HG03097 (cell line): ENCODE measurements around the gene WDR47.

Experiments used
- ATAC-seq: cut with Tn5 transposase; IDR thresholded peaks from one replicate; pipeline ENCODE4 v1.9.1; 2021; ENCODE audit not compliant: unreplicated experiment, low FRiP score

The WDR47 gene

DNA sequence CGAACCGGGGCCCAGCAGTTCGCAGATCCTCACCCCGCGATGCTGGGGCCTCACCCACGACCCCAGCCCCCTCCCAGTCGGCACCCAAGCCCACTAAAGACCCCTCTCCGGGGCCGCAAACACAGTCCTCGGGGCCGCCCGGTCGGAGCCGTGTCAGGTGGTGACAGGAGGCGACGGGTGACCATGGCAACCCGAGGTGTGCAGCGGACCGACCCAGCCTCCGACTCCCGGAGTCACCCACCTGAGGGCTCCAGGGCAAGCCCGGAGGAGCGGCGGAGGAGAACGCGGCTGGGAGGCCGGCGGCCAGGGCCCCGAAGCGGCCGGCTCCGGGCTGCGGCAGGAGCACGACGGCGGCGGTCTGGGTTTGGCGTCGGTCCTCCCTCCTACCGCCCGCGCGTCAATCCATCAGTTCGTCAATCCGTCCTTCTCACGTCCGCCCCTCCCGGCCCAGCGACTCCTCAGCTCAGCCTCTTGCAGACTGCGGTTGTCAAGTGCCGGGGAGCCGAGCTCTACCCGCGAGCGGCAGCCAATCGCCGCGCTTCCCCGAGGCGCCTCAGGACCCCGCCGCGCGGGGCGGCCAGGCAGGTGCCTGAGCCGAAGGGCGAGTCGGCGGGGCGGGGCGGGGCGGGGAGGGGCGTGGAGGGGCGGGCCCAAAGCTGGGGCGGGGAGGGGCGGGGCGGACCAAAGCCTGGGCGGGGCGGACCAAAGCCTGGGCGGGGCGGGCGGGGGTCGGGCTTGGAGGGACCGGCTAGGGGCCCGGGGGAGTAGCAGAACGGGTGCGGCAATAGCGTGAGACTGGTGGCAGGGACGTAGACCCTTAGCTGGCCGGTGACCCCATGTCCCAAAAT lies at the start of gene WDR47:
Gene WDR47 (minus strand): TSS at position 482 of the 848 bp plus-strand sequence. CDS start 18,590 bp downstream, outside the sequence.
- ATAC-seq = peak; percentile 91

DNA sequence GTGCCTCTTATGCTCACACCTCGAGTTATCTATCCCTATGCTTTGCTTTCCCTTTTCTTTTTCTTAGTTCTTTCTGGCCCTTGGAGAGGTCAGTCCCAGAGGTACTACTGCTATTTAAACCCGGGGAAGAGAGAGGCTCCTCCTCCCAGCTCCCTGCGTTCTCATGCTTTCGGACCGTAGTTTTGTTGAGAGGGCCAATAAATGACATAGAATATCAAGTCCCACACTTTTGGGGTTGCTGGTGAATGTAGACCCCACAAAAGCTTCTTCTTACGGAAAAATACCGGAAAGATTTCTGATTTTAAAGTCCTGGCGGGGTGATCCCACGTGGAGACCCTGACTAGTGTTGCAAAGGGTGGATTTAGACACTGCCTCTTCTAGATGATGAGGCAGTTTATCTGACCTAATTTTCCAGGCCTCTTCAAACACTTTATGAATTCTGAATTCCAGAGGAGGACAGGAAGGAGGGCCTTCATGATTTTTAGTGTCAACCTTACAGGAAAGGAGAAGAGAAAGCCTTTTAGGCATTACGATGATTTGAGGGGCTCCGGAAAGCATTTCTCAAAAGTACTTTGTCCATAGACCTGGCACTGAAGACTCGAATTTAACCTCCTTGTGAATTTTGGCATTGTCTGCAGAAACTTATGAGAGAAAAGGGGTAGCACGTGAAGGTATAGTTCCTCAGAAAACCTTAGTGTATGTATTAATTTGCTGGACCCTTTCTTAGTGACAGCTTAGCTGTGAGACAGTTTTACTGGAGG lies 49.4 kb upstream of the WDR47 start:
- ATAC-seq = peak; percentile 39

DNA sequence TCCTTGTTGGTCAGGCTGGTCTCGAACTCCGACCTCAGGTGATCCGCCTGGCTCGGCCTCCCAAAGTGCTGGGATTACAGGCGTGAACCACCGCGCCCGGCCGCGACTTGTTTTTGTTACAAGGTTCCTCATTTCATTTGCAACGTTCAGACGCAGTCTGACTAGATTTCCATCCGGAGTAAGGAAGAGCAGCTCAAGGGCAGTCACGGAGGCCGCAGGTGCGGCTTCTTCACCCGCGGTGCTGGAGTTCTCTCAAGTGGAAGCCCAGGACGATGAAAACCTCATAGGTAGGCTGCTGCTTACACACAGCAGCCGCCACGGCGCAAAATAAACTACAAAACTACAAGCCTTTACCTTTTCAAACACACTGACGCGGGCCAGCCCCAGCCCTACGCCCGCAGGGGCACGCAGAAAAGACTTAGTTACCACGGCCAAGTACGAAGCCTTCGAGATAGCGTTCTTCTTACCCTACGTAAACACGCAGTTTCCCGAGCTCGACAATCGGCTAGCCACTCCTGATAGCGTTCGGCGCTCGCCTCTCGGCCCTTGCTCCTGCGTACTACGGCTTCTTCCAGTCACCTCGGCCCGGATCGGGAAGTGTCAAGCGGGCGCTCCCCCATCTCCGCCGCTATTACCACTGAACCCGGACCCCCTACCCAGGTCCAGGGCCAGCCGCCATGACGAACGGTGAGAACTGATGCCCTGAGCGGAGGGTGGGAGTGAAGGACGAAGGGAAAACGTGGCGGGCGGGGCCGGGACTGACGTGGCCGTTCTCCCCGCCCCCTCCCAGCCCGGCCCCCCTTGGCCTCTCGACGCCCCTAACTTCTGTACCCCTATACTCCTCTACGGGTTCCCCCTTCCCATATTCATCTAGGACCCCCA lies 48.5 kb upstream of the WDR47 start, which contains the start of gene TMEM167B:
Gene TMEM167B (plus strand): TSS at position 569 of the 882 bp plus-strand sequence. CDS start 109 bp downstream, at position 678.
- ATAC-seq = peak; percentile 87

DNA sequence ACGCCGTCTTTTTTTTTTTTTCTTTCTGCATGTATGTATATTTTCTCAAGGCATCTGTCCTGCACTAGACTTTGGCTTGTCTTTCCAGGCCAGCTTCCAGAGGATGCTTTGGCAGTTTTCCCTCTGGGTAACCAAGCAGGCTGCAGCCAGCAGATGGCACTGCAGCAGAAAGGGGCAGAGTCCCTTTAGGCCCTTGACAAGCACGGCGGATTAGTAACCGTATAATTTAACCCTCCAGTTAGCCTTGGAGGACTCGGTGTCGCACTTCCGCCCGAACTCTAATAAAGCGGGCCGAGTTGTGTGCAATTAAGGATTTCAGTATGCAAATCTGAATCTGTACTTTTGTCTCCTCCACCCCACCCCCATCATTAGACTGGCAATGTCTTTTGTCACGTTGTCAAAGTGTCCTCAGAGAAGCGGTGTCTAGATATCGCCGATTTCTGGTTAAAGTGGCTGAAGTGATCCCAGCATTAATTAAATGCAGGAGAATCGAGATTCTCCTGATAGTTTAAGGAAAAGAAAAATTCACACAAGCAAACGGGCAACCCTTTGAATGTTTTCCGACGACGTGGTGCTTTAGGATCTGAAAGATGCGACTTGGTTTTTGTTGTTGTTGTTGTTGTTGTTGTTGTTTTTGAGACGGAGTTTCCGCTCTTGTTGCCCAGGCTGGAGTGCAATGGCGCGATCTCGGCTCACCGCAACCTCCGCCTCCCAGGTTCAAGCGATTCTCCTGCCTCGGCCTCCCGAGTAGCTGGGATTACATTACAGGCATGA lies 47.5 kb upstream of the WDR47 start:
- no peak for ATAC-seq

DNA sequence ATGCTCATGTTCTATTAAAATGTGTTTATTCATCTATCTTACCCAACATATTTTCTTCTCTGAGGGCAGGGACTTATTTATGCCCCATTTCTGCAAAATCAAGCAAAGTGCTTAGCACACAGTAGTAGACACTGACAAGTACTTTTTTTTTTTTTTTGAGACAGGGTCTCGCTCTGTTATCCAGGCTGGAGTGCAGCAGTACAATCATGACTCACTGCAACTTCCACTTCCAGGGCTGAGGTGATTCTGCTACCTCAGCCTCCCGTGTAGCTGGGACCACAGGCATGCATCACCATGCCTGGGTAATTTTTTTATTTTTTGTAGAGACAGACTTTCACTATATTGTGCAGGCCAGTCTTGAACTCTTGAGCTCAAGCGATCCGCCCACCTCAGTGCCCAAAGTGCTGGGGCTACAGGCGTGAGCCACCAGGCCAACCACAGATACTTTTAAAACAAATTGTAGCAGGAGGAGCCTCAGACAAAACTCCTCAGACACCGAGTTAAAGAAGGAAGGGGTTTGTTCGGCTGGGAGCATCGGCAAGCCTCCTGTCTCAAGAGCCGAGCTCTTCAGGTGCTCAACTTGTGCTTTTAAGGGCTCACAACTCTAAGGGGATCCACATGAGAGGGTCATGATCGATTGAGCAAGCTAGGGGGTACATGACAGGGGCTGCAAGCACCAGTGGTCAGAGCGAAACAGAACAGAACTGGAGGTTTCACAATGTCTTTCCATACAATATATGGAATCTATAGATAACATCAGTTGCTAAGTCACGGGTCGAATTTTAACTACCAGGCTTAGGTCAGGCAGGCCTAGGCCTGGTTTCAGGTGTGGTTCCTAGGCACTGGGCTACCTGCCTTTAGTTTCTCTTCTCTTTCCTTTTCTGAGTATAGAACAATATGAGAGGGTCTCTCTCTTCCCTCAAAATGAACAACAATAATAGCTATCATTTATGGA lies 42.9 kb upstream of the WDR47 start:
- ATAC-seq = no peak

DNA sequence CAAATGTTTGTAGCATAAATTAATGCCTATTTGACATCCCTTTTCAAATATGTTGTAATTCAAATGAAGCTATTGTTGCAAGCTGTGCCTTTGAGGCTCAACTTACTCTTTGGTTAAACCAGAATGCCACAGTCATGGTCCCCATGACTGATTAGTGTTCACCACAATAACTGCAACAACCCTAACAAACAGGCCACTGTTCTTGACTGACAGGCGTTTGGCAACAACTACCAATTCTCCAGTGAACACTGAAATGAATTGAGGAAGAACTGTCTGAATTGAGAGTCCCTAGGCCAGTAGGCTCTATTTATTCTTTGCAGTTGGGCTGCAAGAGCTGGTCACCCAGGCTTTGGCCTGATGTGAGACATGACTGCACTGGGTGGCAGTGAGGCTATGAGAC lies 42.0 kb upstream of the WDR47 start:
- no peak for ATAC-seq

DNA sequence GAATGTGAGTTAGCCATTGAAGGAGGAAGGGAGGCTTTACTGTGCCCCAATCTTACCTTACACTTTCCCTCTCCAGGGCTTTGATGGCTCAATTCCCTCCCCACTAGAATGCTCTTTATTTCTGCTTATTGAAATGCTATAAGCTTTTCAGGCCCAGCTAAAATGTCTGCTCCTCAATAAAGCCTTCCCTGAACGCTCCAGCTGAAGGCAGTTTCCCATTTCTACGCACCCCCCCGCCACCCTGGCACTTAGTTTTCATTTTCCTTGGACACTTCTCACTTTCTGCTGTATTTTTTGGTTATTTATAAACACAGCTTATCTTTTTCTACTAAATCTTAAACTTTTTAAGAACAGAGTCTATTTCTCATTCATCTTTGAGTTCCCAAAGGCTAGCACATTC lies 41.6 kb upstream of the WDR47 start:
- no peak for ATAC-seq

DNA sequence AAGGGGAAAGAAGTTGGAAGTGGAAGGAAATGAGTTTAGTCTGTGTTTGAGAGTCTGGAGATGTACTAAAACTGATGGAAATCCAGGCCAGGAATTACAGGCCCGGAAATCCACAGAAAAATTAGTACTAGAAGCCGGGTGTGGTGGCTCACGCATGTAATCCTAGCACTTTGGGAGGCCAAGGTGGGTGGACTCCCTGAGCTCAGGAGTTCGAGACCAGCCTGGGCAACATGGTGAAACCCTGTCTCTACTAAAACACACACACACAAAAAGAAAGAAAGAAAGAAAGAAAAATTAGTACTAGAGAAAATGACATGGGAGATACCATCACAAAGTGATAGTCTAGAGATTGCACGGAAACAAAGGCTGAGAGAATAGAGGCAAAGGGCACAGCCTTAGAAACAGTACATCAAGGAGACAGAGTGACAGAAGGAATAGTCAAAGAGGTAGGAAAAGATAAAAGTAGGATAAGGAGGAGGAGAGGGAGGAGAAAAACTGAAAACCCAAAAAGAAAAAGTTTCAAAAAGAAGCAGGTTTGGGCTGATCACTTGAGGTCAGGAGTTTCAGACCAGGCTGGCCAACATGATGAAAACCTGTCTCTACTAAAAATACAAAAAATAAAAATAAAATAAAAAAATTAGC lies 38.7 kb upstream of the WDR47 start:
- ATAC-seq = no peak

DNA sequence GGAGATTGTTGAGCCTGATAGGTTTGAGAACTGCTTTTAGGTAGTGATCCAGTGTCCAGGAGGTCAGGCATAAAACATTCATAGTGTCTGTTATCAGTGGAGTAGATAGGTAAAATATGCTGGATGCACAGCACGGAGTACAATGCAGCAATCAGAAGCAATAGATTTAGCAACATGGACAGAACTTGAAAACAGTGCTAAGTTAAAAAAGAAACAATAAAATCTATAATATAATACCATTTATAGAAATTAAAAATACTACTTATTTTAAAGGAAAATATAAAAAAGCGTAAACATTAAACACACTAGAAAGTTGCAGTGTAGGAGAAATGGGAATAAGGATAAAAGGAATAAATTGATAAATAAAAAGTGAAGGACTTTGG lies 37.3 kb upstream of the WDR47 start:
- ATAC-seq = no peak

DNA sequence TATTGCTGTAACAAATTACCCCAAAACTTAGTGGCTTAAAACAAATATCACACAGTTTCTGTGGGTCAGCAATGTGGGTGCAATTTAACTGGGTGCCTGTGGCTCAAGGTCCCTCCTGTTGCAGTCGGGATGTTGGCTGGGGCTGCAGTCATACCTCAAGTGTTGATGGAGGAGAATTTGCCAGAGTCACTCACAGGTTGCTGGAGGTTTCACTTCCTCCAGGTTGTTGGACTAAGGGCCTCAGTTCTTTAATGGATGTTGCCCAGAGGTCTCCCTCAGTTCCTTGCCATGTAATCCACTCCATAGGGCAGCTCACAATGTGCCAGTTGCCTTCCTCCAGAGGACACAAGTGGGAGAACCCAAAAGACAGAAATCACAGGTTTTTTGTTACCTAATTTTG lies 36.4 kb upstream of the WDR47 start:
- ATAC-seq = no peak

DNA sequence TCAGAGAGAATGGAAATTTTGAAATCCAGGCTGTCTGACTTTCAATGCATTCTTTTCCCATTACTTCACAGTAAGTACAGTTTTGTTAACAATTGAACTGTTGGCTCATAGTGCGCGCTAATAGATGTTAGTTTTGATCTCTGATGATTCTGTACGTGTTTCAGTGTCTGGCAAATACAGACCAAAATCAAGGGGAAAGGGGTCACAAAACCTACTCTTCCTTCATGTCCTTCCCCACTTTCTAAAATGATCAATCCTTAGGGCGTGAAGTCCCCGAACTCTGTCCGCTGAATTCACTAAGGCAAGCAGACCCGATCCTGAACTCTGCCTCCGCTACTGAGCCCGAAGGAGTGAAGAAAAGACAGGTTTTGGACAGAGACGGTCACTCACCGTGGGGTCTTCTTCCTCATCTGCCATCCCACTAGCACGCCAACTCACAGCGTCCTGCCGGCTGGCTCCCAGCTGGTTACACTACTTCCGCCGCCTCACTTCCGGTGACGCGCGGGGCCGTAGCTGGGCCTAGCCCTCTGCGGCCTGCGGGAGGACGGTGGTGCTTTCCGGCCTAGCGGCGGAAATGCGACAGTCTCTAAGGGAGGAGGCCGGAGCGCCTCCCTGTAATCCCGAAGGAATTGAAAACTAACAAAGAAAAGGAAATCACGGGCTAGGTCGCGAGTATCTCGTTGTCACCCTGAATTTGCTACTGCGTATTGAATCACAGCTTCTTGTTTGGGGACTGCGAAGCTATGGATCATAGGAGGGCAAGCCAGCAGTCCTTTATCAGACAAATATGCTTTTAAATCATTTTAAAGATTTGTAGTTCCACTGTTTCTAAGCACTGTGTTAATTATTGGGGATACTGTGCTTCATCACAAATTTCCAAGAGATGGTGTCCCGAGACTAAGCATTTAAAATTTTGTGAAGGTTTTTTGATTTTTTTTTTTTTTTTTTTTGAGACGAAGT lies 33.9 kb upstream of the WDR47 start, which contains the start of gene TAF13:
Gene TAF13 (minus strand): TSS at position 473 of the 960 bp plus-strand sequence. CDS start 56 bp downstream, at position 417.
- peak; percentile 97 for ATAC-seq

DNA sequence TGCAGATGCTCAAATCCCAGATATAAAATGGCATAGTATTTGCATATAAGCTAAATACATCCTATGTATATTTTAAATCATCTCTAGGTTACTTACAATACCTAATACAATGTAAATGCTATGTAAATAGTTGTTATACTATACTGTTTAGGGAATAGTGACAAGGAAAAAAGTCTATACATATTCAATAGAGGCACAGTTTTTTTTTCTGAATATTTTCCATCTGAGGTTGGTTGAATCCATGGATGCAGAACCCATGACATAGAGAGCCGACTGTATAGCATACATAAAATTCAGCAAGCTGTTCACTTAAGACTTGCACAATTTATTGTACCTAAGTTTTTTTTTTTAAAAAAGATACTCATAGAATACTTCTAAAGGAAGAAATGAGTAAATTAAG lies 27.4 kb upstream of the WDR47 start:
- no peak for ATAC-seq

DNA sequence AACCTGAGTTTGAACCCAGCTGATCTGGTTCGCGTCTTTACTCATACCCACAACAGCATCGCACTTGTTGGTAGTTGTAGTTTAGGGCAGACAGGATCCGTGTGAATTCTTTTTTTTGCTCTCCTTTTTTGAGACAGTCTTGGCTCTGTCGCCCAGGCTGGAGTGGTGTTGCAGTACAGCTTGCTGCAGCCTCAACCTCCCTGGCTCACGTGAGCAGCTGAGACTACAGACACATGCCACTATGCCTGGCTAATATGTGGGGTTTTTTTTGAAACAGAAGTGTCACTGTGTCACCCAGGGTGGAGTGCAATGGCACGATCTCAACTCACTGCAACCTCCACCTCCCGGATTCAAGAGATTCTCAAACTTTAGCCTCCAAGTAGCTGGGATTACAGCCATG lies 26.0 kb upstream of the WDR47 start:
- no peak for ATAC-seq

DNA sequence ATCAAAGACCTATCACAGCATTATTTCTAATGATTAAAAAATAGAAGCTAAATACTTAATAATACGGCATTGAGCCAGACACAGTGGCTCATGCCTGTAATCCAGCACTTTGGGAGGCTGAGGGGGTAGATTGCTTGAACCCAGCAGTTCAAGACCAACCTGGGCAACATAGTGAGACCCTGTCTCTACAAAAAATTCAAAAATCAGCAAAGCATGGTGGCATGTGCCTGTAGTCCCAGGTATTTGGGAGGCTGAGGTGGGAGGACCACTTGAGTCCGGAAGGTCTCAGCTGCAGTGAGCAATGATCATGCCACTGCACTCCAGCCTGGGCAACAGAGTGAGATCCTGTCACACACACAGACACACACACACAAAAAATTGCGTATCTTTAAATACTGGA lies 23.2 kb upstream of the WDR47 start:
- ATAC-seq = no peak

DNA sequence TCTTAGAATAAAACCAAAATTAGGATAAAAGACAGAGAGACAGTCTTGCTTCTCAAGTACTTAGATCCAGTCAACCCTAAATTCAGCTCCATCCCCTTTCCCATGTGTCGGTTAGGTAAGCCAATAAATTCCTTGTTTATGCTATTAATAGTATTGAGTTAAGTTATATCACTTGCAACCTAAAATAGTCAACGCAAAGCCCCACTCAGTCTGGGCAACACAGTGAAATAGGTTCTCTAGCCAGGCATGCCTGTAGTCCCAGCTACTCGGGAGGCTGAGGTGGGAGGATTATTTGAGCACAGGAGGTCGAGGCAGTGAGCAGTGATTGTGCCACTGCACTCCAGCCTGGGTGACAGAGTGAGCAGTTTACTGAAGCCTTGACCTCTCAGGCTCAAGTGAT lies 19.3 kb upstream of the WDR47 start:
- ATAC-seq = no peak

DNA sequence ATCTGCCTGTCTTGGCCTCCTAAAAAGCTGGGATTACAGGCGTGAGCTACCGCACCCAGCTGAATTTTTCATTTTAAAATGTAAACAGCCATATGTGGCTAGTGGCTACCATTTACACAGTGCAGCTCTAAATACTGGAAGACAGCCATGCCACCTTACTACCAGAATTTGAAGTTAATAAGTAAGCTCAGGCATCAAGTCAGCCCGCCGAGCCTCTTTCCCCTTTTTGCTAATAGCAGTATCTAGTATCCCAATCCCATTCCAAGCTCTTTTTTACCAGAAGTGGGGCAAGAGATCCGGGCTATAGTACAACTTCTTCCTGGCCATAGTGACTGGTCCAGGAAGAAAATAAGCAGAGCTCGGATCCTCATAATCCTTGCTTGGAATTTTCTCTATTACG lies 18.8 kb upstream of the WDR47 start:
- ATAC-seq = no peak

DNA sequence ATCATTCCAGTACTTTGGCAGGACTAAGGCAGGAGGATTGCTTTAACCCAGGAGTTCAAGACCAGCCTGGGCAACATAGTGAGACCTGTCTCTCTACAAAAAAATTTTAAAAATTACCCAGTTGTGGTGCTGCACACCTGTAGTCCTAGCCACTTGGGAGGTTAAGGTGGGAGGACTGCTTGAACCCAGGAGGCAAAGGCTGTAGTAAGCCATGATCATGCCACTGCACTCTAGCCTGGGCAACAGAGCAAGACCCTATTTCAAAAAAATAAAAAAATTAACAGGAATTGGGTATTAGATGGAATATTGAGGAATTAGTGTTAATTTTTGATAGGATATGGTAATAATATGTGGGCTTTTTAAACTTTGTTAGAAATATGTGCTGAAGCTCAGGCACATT lies 17.1 kb upstream of the WDR47 start:
- ATAC-seq = no peak
